ENCODE data around the gene IL17REL.
"Not testable (repeated sequence)": the region's sequence is repeated elsewhere in the genome, so short reads cannot be mapped to it uniquely, and the experiment has no call there.

Gene IL17REL

GRCh38 chr22:49986325-49986724 is 26.2 kb downstream of the IL17REL start:
- DNase-seq (ENCODE audit: low read depth) = no peak

- no peak for DNase-seq (ENCODE audit: low read depth)
Observed at GRCh38 chr22:49983148-49984042, 29.2 kb downstream of the IL17REL start.

- not testable (repeated sequence) for DNase-seq (ENCODE audit: low read depth)
Observed at GRCh38 chr22:49981799-49982198, 30.8 kb downstream of the IL17REL start.

- no peak for DNase-seq (ENCODE audit: low read depth)
Observed at GRCh38 chr22:49979587-49980264, 32.8 kb downstream of the IL17REL start.

GRCh38 chr22:49977578-49977977 is 35.0 kb downstream of the IL17REL start:
- DNase-seq (ENCODE audit: low read depth) = no peak

- no peak for DNase-seq (ENCODE audit: low read depth)
Observed at GRCh38 chr22:49976439-49977175, 36.0 kb downstream of the IL17REL start.

GRCh38 chr22:49975543-49976389 is 36.8 kb downstream of the IL17REL start:
- no peak for DNase-seq (ENCODE audit: low read depth)

- no peak for DNase-seq (ENCODE audit: low read depth)
Observed at GRCh38 chr22:49973018-49973961, 39.3 kb downstream of the IL17REL start.

- no peak for DNase-seq (ENCODE audit: low read depth)
Observed at GRCh38 chr22:49972163-49973017, 40.2 kb downstream of the IL17REL start.

- DNase-seq (ENCODE audit: low read depth) = peak; percentile 47
Observed at GRCh38 chr22:49971232-49972162, 41.1 kb downstream of the IL17REL start.

GRCh38 chr22:49970528-49971231 is 41.9 kb downstream of the IL17REL start:
- peak; percentile 93 for DNase-seq (ENCODE audit: low read depth)

- DNase-seq (ENCODE audit: low read depth) = no peak
Observed at GRCh38 chr22:49969751-49970527, 42.6 kb downstream of the IL17REL start.

- DNase-seq (ENCODE audit: low read depth) = no peak
Observed at GRCh38 chr22:49968831-49969661, 43.5 kb downstream of the IL17REL start.

GRCh38 chr22:49968313-49968830 is 44.2 kb downstream of the IL17REL start:
- no peak for DNase-seq (ENCODE audit: low read depth)

GRCh38 chr22:49967706-49968208 is 44.8 kb downstream of the IL17REL start:
- DNase-seq (ENCODE audit: low read depth) = no peak

All from HS-5 (cell line).